ENCODE results near the gene DRC7. TPM values are rescaled to one million over a fixed set of nuclear protein-coding genes. Genes with fewer than 3 reads are reported as not detected.
"Not testable (repeated sequence)": the region's sequence is repeated elsewhere in the genome, so short reads cannot be mapped to it uniquely, and the experiment has no call there.

DRC7 gene
- total RNA-seq, 1 donor from 2014 or later = not detected

- no peak for ATAC-seq
Observed at GRCh38 chr16:57661510-57661909, 33.1 kb upstream of the DRC7 start.

- no peak for ATAC-seq
Observed at GRCh38 chr16:57661936-57662906, 32.4 kb upstream of the DRC7 start.

- no peak for ATAC-seq
Observed at GRCh38 chr16:57663436-57663835, 31.2 kb upstream of the DRC7 start.

GRCh38 chr16:57663917-57664661, 30.5 kb upstream of the DRC7 start:
- no peak for ATAC-seq

- no peak for ATAC-seq
Observed at GRCh38 chr16:57664662-57665025, 30.0 kb upstream of the DRC7 start.

GRCh38 chr16:57665541-57665940, 29.1 kb upstream of the DRC7 start:
- no peak for ATAC-seq

GRCh38 chr16:57666353-57667047, 28.1 kb upstream of the DRC7 start:
- peak; percentile 3 for ATAC-seq

- peak; percentile 5 for ATAC-seq
Observed at GRCh38 chr16:57667048-57667525, 27.5 kb upstream of the DRC7 start.

GRCh38 chr16:57667526-57668262, 26.9 kb upstream of the DRC7 start:
- ATAC-seq = peak; percentile 54

- no peak for ATAC-seq
Observed at GRCh38 chr16:57668263-57668571, 26.4 kb upstream of the DRC7 start, which contains the start of gene ADGRG3. TSS of gene ADGRG3 (plus strand) at chr16:57668306. CDS start at chr16:57668348, 42 bp downstream.

GRCh38 chr16:57668630-57669475, 25.8 kb upstream of the DRC7 start:
- ATAC-seq = no peak

- no peak for ATAC-seq
Observed at GRCh38 chr16:57669476-57670162, 25.0 kb upstream of the DRC7 start.

GRCh38 chr16:57670196-57670595, 24.4 kb upstream of the DRC7 start:
- no peak for ATAC-seq

- not testable (repeated sequence) for ATAC-seq
Observed at GRCh38 chr16:57671451-57671850, 23.2 kb upstream of the DRC7 start.

- no peak for ATAC-seq
Observed at GRCh38 chr16:57672416-57672815, 22.2 kb upstream of the DRC7 start.

GRCh38 chr16:57672824-57673223, 21.8 kb upstream of the DRC7 start:
- ATAC-seq = no peak

- ATAC-seq = no peak
Observed at GRCh38 chr16:57675741-57676551, 18.7 kb upstream of the DRC7 start.

- no peak for ATAC-seq
Observed at GRCh38 chr16:57676553-57677085, 18.0 kb upstream of the DRC7 start.

GRCh38 chr16:57677622-57678369, 16.8 kb upstream of the DRC7 start:
- peak; percentile 80 for ATAC-seq
